Liver (tissue), 3 donors: ENCODE measurements around the gene TRIM5.

Experiments
- CTCF ChIP-seq: fragments of 150-350 bp; IDR thresholded peaks from 2 replicates; pipeline ENCODE4 v1.5.1; 2017; ENCODE audit warnings: improper control_type of control experiment, low read depth, low read length; ENCODE audit not compliant: missing input control
- EGR1 ChIP-seq, 2 donors: IDR thresholded peaks; 2 replicates each; pipeline ENCODE4 v1.6.1; 2016 to 2018; ENCODE audit warnings: antibody characterized with exemption in 2 of 2, low read depth in 2 of 2
- GABPA ChIP-seq, 2 donors: IDR thresholded peaks in 1 of 2; conservative IDR thresholded peaks in 1 of 2; 2 replicates each; pipeline ENCODE4 v1.6.1; 2016; ENCODE audit warnings: antibody characterized with exemption in 2 of 2, mild to moderate bottlenecking in 1 of 2, moderate library complexity in 1 of 2
- JUND ChIP-seq, 2 donors: IDR thresholded peaks; 2 replicates each; pipeline ENCODE4 v1.6.1; 2016; ENCODE audit warnings: antibody characterized with exemption in 2 of 2
- NR2F2 ChIP-seq: IDR thresholded peaks from 2 replicates; pipeline ENCODE4 v1.6.1; 2016; ENCODE audit warnings: antibody characterized with exemption
- RAD21 ChIP-seq, 2 donors: IDR thresholded peaks; 2 replicates each; pipeline ENCODE4 v1.6.1; 2016; ENCODE audit warnings: antibody characterized with exemption in 2 of 2, mild to moderate bottlenecking in 2 of 2
- REST ChIP-seq: IDR thresholded peaks from 2 replicates; pipeline ENCODE4 v1.6.1; 2016; ENCODE audit warnings: antibody characterized with exemption, mild to moderate bottlenecking
- YY1 ChIP-seq: IDR thresholded peaks from 2 replicates; pipeline ENCODE4 v1.6.1; 2016; ENCODE audit warnings: antibody characterized with exemption, mild to moderate bottlenecking
- ZBTB33 ChIP-seq: IDR thresholded peaks from 2 replicates; pipeline ENCODE4 v1.6.1; 2016; ENCODE audit warnings: antibody characterized with exemption
- donor health status: healthy.
- donor health status: healthy.

GRCh38 chr11:5700421-5701054, 15.7 kb upstream of the TRIM5 start:
- no peak for TF ChIP-seq CTCF
- TF ChIP-seq GABPA (IDR thresholded peaks at IDR 0.05 in 1 of 2, conservative IDR thresholded peaks at IDR 0.05 in 1 of 2): no peak
- TF ChIP-seq NR2F2: no peak
- TF ChIP-seq REST: no peak
- TF ChIP-seq JUND (IDR thresholded peaks at IDR 0.05): no peak
- TF ChIP-seq ZBTB33: no peak
- no peak for TF ChIP-seq RAD21 (IDR thresholded peaks at IDR 0.05)
- TF ChIP-seq EGR1 (IDR thresholded peaks at IDR 0.05; ENCODE audit: low read depth in 2 of 2): no peak
- no peak for TF ChIP-seq YY1
